ENCODE measurements around the gene USHBP1. TPM values are rescaled to one million over a fixed set of nuclear protein-coding genes. Genes with fewer than 3 reads are reported as not detected.

The USHBP1 gene
- total RNA-seq, 2 experiments from 2014 or later: 0.38 to 0.45 TPM

GRCh38 chr19:17240062-17240752 is 24.3 kb downstream of the USHBP1 start:
- CTCF ChIA-PET: no interaction called here

DNA sequence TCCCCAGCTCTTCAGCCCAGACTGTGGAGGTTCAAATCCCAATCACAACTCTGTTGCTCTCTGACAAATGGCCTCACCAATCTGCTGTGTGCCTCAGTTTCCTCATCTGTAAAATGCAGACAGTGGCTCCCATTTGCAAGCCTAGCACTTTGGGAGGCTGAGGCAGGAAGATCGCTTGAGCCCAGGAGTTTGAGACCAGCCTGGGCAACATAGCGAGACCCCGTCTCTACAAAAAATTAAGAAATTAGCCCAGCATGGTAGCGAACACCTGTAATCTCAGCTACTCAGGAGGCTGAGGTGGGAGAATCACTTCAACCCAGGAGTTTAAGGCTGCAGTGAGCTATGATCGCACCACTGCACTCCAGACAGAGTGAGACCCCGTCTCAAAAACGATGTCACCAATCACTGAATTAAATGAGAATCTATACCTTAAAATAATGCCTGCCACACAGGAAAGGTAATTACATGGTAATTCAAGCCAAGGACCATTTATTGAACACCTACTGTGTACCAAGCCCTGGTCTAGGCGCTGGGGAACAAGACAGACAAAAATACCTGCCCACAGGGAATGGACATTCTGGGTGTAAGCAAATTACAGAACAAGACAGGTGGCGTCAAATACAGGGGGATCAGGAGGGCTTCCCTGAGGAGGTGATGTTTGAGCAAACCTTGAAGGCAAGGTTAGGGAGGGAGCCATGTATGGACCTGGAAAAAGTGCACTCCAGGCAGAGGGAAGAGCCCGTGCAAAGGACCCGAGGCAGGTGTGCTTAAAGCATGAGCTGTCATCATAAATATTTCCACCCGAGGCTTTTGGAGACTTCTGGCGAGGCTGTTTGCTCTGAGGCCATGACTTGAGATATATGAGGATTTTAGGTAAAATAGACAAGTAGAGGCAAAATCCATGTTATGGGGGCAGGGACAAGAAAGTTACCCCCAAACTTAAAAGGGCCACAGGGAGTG is 26.5 kb downstream of the USHBP1 start:
- H3K9me3 Mint-ChIP-seq: no peaks in the 10 kb centered on the region
- no peaks in the 10 kb centered on the region for H3K27me3 Mint-ChIP-seq
- H3K36me3 Mint-ChIP-seq (ENCODE audit: low read depth): no peaks in the 10 kb centered on the region
- DNase-seq: no peak
- H3K4me3 Mint-ChIP-seq: no peak overlapping the region
- ChIA-PET CTCF (interaction anchor here (1.0 to 1.6 kb wide), 2 partner anchors 23 to 29 kb away, joined by 4 to 6 read pairs; partner anchors contain the start of genes BABAM1 and USE1), POLR2A (no interaction called here)
- H3K4me1 Mint-ChIP-seq: peaks cover 17% of the 10 kb centered on the region
- H3K27ac Mint-ChIP-seq: peak overlapping the region; percentile 18

More at GRCh38 chr19:17240062-17240752, 24.3 kb downstream of the USHBP1 start:
- Mint-ChIP-seq H3K9me3 (no peaks in the 10 kb centered on the region), H3K36me3 (ENCODE audit: low read depth) (no peaks in the 10 kb centered on the region), H3K4me1 (peaks cover 11% of the 10 kb centered on the region), H3K4me3 (no peak overlapping the region), H3K27ac (no peak overlapping the region), H3K27me3 (peaks cover 7% of the 10 kb centered on the region)
- DNase-seq: no peak
- POLR2A ChIA-PET: no interaction called here

GRCh38 chr19:17236811-17237543 is 27.6 kb downstream of the USHBP1 start:
- no peaks in the 10 kb centered on the region for H3K9me3 Mint-ChIP-seq
- POLR2A ChIA-PET: interaction anchor here (3.4 kb wide), 1 partner anchor 11 kb away, joined by 28 read pairs; the partner anchor contains the start of gene OCEL1
- CTCF ChIA-PET: interaction anchor here (0.6 to 2.3 kb wide), 3 partner anchors 11 to 103 kb away, joined by 4 to 13 read pairs (median 7); partner anchors contain the start of genes OCEL1 and USE1
- H3K27ac Mint-ChIP-seq: no peak overlapping the region
- H3K36me3 Mint-ChIP-seq (ENCODE audit: low read depth): peaks cover 2% of the 10 kb centered on the region
- no peak for DNase-seq
- no peaks in the 10 kb centered on the region for H3K27me3 Mint-ChIP-seq
- peak overlapping the region; percentile 24 for H3K4me3 Mint-ChIP-seq
- H3K4me1 Mint-ChIP-seq: peaks cover 17% of the 10 kb centered on the region

- H3K4me1 Mint-ChIP-seq: peaks cover 17% of the 10 kb centered on the region
- CTCF ChIA-PET: interaction anchor here (0.7 to 2.3 kb wide), 17 partner anchors 10 to 163 kb away, joined by 3 to 15 read pairs (median 4); partner anchors contain the start of genes ANKLE1, BABAM1, HAUS8 and OCEL1
- no peaks in the 10 kb centered on the region for H3K9me3 Mint-ChIP-seq
- peaks cover 6% of the 10 kb centered on the region for H3K36me3 Mint-ChIP-seq (ENCODE audit: low read depth)
- POLR2A ChIA-PET: interaction anchor here (0.8 to 3.4 kb wide), 9 partner anchors 9 to 161 kb away, joined by 3 to 28 read pairs (median 4); partner anchors contain the start of genes ANKLE1, HAUS8, MYO9B and OCEL1
- peak overlapping the region; percentile 76 for H3K4me3 Mint-ChIP-seq
- DNase-seq: no peak
- H3K27me3 Mint-ChIP-seq: no peaks in the 10 kb centered on the region
- peak overlapping the region; percentile 68 for H3K27ac Mint-ChIP-seq
Measured at GRCh38 chr19:17235971-17236777, 28.4 kb downstream of the USHBP1 start.

GRCh38 chr19:17235300-17235970 is 29.1 kb downstream of the USHBP1 start:
- Mint-ChIP-seq H3K4me1 (peaks cover 17% of the 10 kb centered on the region), H3K4me3 (peak overlapping the region; percentile 76), H3K9me3 (no peaks in the 10 kb centered on the region), H3K27ac (peak overlapping the region; percentile 76), H3K27me3 (no peaks in the 10 kb centered on the region), H3K36me3 (ENCODE audit: low read depth) (peaks cover 9% of the 10 kb centered on the region)
- DNase-seq: peak; percentile 79
- POLR2A ChIA-PET: interaction anchor here (0.6 to 3.4 kb wide), 10 partner anchors 9 to 233 kb away, joined by 3 to 28 read pairs (median 4); partner anchors contain the start of genes ANKLE1, HAUS8, MYO9B and OCEL1
- CTCF ChIA-PET: interaction anchor here (0.6 to 2.3 kb wide), 17 partner anchors 9 to 162 kb away, joined by 3 to 15 read pairs (median 4); partner anchors contain the start of genes ANKLE1, BABAM1, HAUS8 and OCEL1

GRCh38 chr19:17234911-17235299 is 29.6 kb downstream of the USHBP1 start:
- Mint-ChIP-seq H3K27ac (peak overlapping the region; percentile 76), H3K27me3 (no peaks in the 10 kb centered on the region), H3K4me1 (peaks cover 17% of the 10 kb centered on the region), H3K9me3 (no peaks in the 10 kb centered on the region), H3K36me3 (ENCODE audit: low read depth) (peaks cover 9% of the 10 kb centered on the region), H3K4me3 (peak overlapping the region; percentile 76)
- peak; percentile 79 for DNase-seq
- POLR2A ChIA-PET: interaction anchor here (0.6 to 3.4 kb wide), 9 partner anchors 9 to 233 kb away, joined by 3 to 28 read pairs (median 4); partner anchors contain the start of genes HAUS8, MRPL34, MYO9B and OCEL1
- CTCF ChIA-PET: interaction anchor here (0.6 to 2.3 kb wide), 16 partner anchors 8 to 151 kb away, joined by 3 to 15 read pairs (median 4); partner anchors contain the start of genes ANKLE1, BABAM1, OCEL1 and USE1

- Mint-ChIP-seq H3K27ac (no peak overlapping the region), H3K4me1 (peaks cover 15% of the 10 kb centered on the region), H3K27me3 (no peaks in the 10 kb centered on the region), H3K9me3 (no peaks in the 10 kb centered on the region), H3K36me3 (ENCODE audit: low read depth) (peaks cover 9% of the 10 kb centered on the region), H3K4me3 (no peak overlapping the region)
- POLR2A ChIA-PET: interaction anchor here (0.8 kb wide), 1 partner anchor 10 kb away, joined by 3 read pairs; no protein-coding TSS in a partner anchor
- CTCF ChIA-PET: no interaction called here
- DNase-seq: no peak
Measured at GRCh38 chr19:17232258-17232657, 32.3 kb downstream of the USHBP1 start.

GRCh38 chr19:17229890-17230289 is 34.7 kb downstream of the USHBP1 start:
- POLR2A ChIA-PET: no interaction called here
- no peak for DNase-seq

GRCh38 chr19:17227798-17228367 is 36.7 kb downstream of the USHBP1 start:
- POLR2A ChIA-PET: interaction anchor here (1.2 to 4.2 kb wide), 3 partner anchors 12 to 154 kb away, joined by 3 to 46 read pairs (median 8); partner anchors contain the start of genes ANKLE1 and USE1

More at GRCh38 chr19:17229890-17230289, 34.7 kb downstream of the USHBP1 start:
- H3K36me3 Mint-ChIP-seq (ENCODE audit: low read depth): peaks cover 9% of the 10 kb centered on the region
- no peak overlapping the region for H3K4me3 Mint-ChIP-seq
- no peaks in the 10 kb centered on the region for H3K9me3 Mint-ChIP-seq
- CTCF ChIA-PET: interaction anchor here (0.5 kb wide), 1 partner anchor 168 kb away, joined by 4 read pairs; no protein-coding TSS in a partner anchor
- H3K4me1 Mint-ChIP-seq: peaks cover 19% of the 10 kb centered on the region
- no peak overlapping the region for H3K27ac Mint-ChIP-seq
- no peaks in the 10 kb centered on the region for H3K27me3 Mint-ChIP-seq

GRCh38 chr19:17226002-17226933 is 38.3 kb downstream of the USHBP1 start, which contains the start of gene OCEL1:
OCEL1 (plus strand) TSS chr19:17226226; CDS start chr19:17226248, 22 bp downstream.
- Mint-ChIP-seq H3K4me3 (peak within 1 kb of the TSS; percentile 91), H3K27ac (peak within 1 kb of the TSS; percentile 96), H3K4me1 (peaks cover 10% of the 10 kb centered on the region), H3K36me3 (ENCODE audit: low read depth) (peaks cover 4% of the 10 kb centered on the region), H3K9me3 (no peaks in the 10 kb centered on the region), H3K27me3 (no peaks in the 10 kb centered on the region)
- peak; percentile 98 for DNase-seq
- ChIA-PET CTCF (interaction anchor here (1.2 to 2.1 kb wide), 4 partner anchors 10 to 41 kb away, joined by 3 to 13 read pairs (median 4); partner anchors contain the start of genes BABAM1 and USE1), POLR2A (interaction anchor here (0.9 to 4.2 kb wide), 15 partner anchors 9 to 179 kb away, joined by 3 to 46 read pairs (median 5); partner anchors contain the start of genes ANKLE1, BABAM1, BST2 and USE1)

More at GRCh38 chr19:17227798-17228367, 36.7 kb downstream of the USHBP1 start:
- H3K4me3 Mint-ChIP-seq: no peak overlapping the region
- H3K27me3 Mint-ChIP-seq: no peaks in the 10 kb centered on the region
- H3K4me1 Mint-ChIP-seq: peaks cover 10% of the 10 kb centered on the region
- H3K27ac Mint-ChIP-seq: no peak overlapping the region
- no peaks in the 10 kb centered on the region for H3K9me3 Mint-ChIP-seq
- no peak for DNase-seq
- CTCF ChIA-PET: no interaction called here
- H3K36me3 Mint-ChIP-seq (ENCODE audit: low read depth): peaks cover 9% of the 10 kb centered on the region
